Neural cell (in vitro differentiated cells): ENCODE results near the gene FGF5.

Source experiments
- EZH2 ChIP-seq: fragments of 200-600, 300-800 bp; shearing (Covaris generic), sonication (generic); IDR thresholded peaks from 2 replicates; pipeline ENCODE4 v1.6.1; 2014; ENCODE audit warnings: antibody characterized with exemption, low read length, borderline replicate concordance, mild to moderate bottlenecking; ENCODE audit not compliant: insufficient read depth, poor library complexity, severe bottlenecking
- TAF1 ChIP-seq: IDR thresholded peaks from 2 replicates; pipeline ENCODE4 v1.6.1; 2012; ENCODE audit warnings: low read depth
- TF ChIP-seq, protein P1 (sequence below): fragments of 450-650 bp; IDR thresholded peaks from 2 replicates; pipeline ENCODE4 v1.5.1; 2014; ENCODE audit warnings: antibody characterized with exemption, mild to moderate bottlenecking, moderate library complexity; ENCODE audit not compliant: poor library complexity, severe bottlenecking

DNA sequence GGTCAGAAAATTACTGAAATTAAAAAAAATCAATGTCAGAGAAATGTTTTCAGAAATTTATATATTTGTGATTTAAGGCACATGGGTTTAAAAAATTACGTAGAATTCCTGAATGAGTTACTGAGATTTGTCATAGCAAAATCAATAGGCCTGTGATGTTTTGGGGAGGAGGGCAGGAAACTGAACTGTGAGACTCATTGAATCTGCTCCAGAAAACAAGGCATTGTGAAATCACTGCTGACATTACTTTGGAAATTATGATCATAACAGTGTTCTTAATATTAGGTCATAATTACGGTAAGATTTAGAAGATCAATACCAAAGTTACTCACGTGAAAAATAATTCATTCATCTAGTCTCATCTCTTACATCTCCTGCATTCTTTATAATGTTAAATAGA, 5.3 kb downstream of the FGF5 start:
- TF ChIP-seq, protein P1, sequence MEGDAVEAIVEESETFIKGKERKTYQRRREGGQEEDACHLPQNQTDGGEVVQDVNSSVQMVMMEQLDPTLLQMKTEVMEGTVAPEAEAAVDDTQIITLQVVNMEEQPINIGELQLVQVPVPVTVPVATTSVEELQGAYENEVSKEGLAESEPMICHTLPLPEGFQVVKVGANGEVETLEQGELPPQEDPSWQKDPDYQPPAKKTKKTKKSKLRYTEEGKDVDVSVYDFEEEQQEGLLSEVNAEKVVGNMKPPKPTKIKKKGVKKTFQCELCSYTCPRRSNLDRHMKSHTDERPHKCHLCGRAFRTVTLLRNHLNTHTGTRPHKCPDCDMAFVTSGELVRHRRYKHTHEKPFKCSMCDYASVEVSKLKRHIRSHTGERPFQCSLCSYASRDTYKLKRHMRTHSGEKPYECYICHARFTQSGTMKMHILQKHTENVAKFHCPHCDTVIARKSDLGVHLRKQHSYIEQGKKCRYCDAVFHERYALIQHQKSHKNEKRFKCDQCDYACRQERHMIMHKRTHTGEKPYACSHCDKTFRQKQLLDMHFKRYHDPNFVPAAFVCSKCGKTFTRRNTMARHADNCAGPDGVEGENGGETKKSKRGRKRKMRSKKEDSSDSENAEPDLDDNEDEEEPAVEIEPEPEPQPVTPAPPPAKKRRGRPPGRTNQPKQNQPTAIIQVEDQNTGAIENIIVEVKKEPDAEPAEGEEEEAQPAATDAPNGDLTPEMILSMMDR, result no peak
- TF ChIP-seq TAF1, result no peak
- TF ChIP-seq EZH2, result no peak
